Sigmoid colon (tissue), 7 donors: ENCODE results near the gene CEP112. TPM values are rescaled to one million over a fixed set of nuclear protein-coding genes. Genes with fewer than 3 reads are reported as not detected.

ENCODE experiments used
- DNase-seq: peaks from one replicate; pipeline ENCODE4 v3.0.0-alpha.2; 2019
- H3K27ac ChIP-seq, 4 donors: fragments of 200-600 bp; sonication (generic); one replicate each; pipeline ENCODE4 v1.5.1; 2016 to 2019; ENCODE audit warnings: mild to moderate bottlenecking in 1 of 4
- H3K27me3 ChIP-seq, 3 donors: fragments of 200-600 bp; sonication (generic); one replicate each; pipeline ENCODE4 v1.5.1; 2019; ENCODE audit warnings: mild to moderate bottlenecking in 1 of 3
- H3K36me3 ChIP-seq, 4 donors: fragments of 200-600 bp; sonication (generic); one replicate each; pipeline ENCODE4 v1.5.1; 2016 to 2019
- H3K4me1 ChIP-seq, 4 donors: fragments of 200-600 bp; sonication (generic); one replicate each; pipeline ENCODE4 v1.5.1; 2017 to 2019
- H3K4me3 ChIP-seq, 4 donors: fragments of 200-600 bp; sonication (generic); one replicate each; pipeline ENCODE4 v1.5.1; 2017 to 2019; ENCODE audit warnings: mild to moderate bottlenecking in 2 of 4, moderate library complexity in 1 of 4
- H3K9me3 ChIP-seq, 4 donors: fragments of 200-600 bp in 3 of 4; sonication (generic) in 3 of 4; one replicate each; pipeline versions ENCODE4 v1.5.1 to v1.6.1; 2013 to 2019
- CTCF ChIP-seq, 4 experiments: fragments of 450-650 bp in 3 of 4; fragments of 200-600 bp in 1 of 4; IDR thresholded peaks; one replicate each; pipeline ENCODE4 v1.5.1; 2016 to 2019; ENCODE audit warnings: antibody characterized with exemption in 4 of 4, mild to moderate bottlenecking in 3 of 4, moderate library complexity in 2 of 4
- EP300 ChIP-seq, 4 donors: sonication (generic); formaldehyde crosslinking; IDR thresholded peaks; one replicate each; pipeline ENCODE4 v1.6.1; 2017; ENCODE audit warnings: antibody characterized with exemption in 4 of 4
- POLR2A ChIP-seq, 2 donors: fragments of 450-650 bp; IDR thresholded peaks; one replicate each; pipeline ENCODE4 v1.6.1; 2016; ENCODE audit warnings: antibody characterized with exemption in 2 of 2, mild to moderate bottlenecking in 2 of 2, moderate library complexity in 2 of 2
- POLR2AphosphoS5 ChIP-seq, 4 donors: sonication (generic); formaldehyde crosslinking; IDR thresholded peaks; one replicate each; pipeline ENCODE4 v1.6.1; 2017; ENCODE audit warnings: antibody characterized with exemption in 4 of 4
- WGBS, 2 donors: extraction: QIAGEN DNeasy Blood & Tissue Kit; methylation state at CpG; one replicate each; pipeline ENCODE4 v1.1.7; 2013; 5-methylcytosine and 5-hydroxymethylcytosine counted together
- intact Hi-C: fragments of 100-400 bp; cut with DNase I; formaldehyde crosslinking; loops from one replicate; pipeline ENCODE4 v1.15.1; 2023
- polyA plus RNA-seq, 3 donors: library from polyadenylated mRNA; stranded (reverse); fragments of 200-250 nt; gene quantifications; one replicate each; pipeline ENCODE4 v1.2.3, GENCODE V29; 2013
- total RNA-seq, 4 donors: library from RNA; depleted of rRNA; stranded (reverse); fragments of >200 nt; gene quantifications; one replicate each; pipeline ENCODE4 v1.1.0, GENCODE V29; 2016
- donor health status: healthy with polysubstance abuse.
- donor health status: Bipolar disorder and iron deficiency.
- donor health status: healthy.

The CEP112 gene
- total and polyA plus RNA-seq, 7 donors: 0.92 to 29.1 (median 15.1) TPM

GRCh38 chr17:66185862-66186261 lies 6.1 kb downstream of the CEP112 start:
- DNase-seq: no peak
- no peak overlapping the region for H3K27ac ChIP-seq
- intact Hi-C loops: no loop called here
- H3K4me1 ChIP-seq: peaks cover 0 to 16% (median 12%) of the 10 kb centered on the region in 4 donors
- H3K9me3 ChIP-seq: no peaks in the 10 kb centered on the region
- peaks cover 0 to 14% (median 0%) of the 10 kb centered on the region in 4 donors for H3K36me3 ChIP-seq
- H3K4me3 ChIP-seq: no peak overlapping the region
- WGBS, 2 donors: 95 to 96% methylated on average over 4 of the region's 4 CpGs
- no peaks in the 10 kb centered on the region for H3K27me3 ChIP-seq
- no peak for TF ChIP-seq POLR2AphosphoS5 (IDR thresholded peaks at IDR 0.05)
- TF ChIP-seq CTCF (IDR thresholded peaks at IDR 0.05): no peak
- no peak for TF ChIP-seq POLR2A (IDR thresholded peaks at IDR 0.05)
- no peak for TF ChIP-seq EP300 (IDR thresholded peaks at IDR 0.05)

- no peak for DNase-seq
- 100% methylated on average over 1 of the region's 1 CpG for WGBS, 2 donors
- intact Hi-C loops: no loop called here
- TF ChIP-seq POLR2AphosphoS5 (IDR thresholded peaks at IDR 0.05) (no peak), POLR2A (IDR thresholded peaks at IDR 0.05) (no peak), EP300 (IDR thresholded peaks at IDR 0.05) (no peak), CTCF (IDR thresholded peaks at IDR 0.05) (no peak)
- Histone ChIP-seq H3K4me1 (peaks cover 0 to 2% (median 0%) of the 10 kb centered on the region in 4 donors), H3K9me3 (no peaks in the 10 kb centered on the region), H3K4me3 (no peak overlapping the region), H3K36me3 (peaks cover 0 to 14% (median 0%) of the 10 kb centered on the region in 4 donors), H3K27ac (no peak overlapping the region), H3K27me3 (no peaks in the 10 kb centered on the region)
Observed at GRCh38 chr17:66184392-66184791, 7.5 kb downstream of the CEP112 start.

- intact Hi-C loops: no loop called here
- Histone ChIP-seq H3K9me3 (no peaks in the 10 kb centered on the region), H3K27me3 (no peaks in the 10 kb centered on the region), H3K27ac (no peak overlapping the region), H3K4me1 (no peaks in the 10 kb centered on the region), H3K36me3 (peaks cover 0 to 14% (median 0%) of the 10 kb centered on the region in 4 donors), H3K4me3 (no peak overlapping the region)
- DNase-seq: no peak
- TF ChIP-seq POLR2A (IDR thresholded peaks at IDR 0.05) (no peak), EP300 (IDR thresholded peaks at IDR 0.05) (no peak), CTCF (IDR thresholded peaks at IDR 0.05) (no peak), POLR2AphosphoS5 (IDR thresholded peaks at IDR 0.05) (no peak)
Observed at GRCh38 chr17:66183529-66183928, 8.4 kb downstream of the CEP112 start.

GRCh38 chr17:66178642-66179041 lies 13.3 kb downstream of the CEP112 start:
- peaks cover 0 to 14% (median 0%) of the 10 kb centered on the region in 4 donors for H3K36me3 ChIP-seq
- H3K27ac ChIP-seq: no peak overlapping the region
- H3K9me3 ChIP-seq: no peaks in the 10 kb centered on the region
- no peak for DNase-seq
- 96% methylated on average over 4 of the region's 4 CpGs for WGBS, 2 donors
- H3K4me3 ChIP-seq: no peak overlapping the region
- TF ChIP-seq CTCF (IDR thresholded peaks at IDR 0.05) (no peak), POLR2A (IDR thresholded peaks at IDR 0.05) (no peak), POLR2AphosphoS5 (IDR thresholded peaks at IDR 0.05) (no peak), EP300 (IDR thresholded peaks at IDR 0.05) (no peak)
- intact Hi-C loops: no loop called here
- H3K27me3 ChIP-seq: no peaks in the 10 kb centered on the region
- no peaks in the 10 kb centered on the region for H3K4me1 ChIP-seq

- intact Hi-C loops: no loop called here
- H3K27ac ChIP-seq: no peak overlapping the region
- no peak overlapping the region for H3K4me3 ChIP-seq
Observed at GRCh38 chr17:66177048-66177447, 14.9 kb downstream of the CEP112 start.

More at GRCh38 chr17:66177048-66177447, 14.9 kb downstream of the CEP112 start:
- TF ChIP-seq EP300 (IDR thresholded peaks at IDR 0.05): no peak
- no peak for TF ChIP-seq POLR2AphosphoS5 (IDR thresholded peaks at IDR 0.05)
- no peak for TF ChIP-seq POLR2A (IDR thresholded peaks at IDR 0.05)
- no peak for TF ChIP-seq CTCF (IDR thresholded peaks at IDR 0.05)
- Histone ChIP-seq H3K4me1 (no peaks in the 10 kb centered on the region), H3K9me3 (no peaks in the 10 kb centered on the region), H3K27me3 (no peaks in the 10 kb centered on the region), H3K36me3 (peaks cover 0 to 11% (median 0%) of the 10 kb centered on the region in 4 donors)
- DNase-seq: no peak
